GM23338 (cell line): ENCODE results near the gene PTPRN2. TPM values are rescaled to one million over a fixed set of nuclear protein-coding genes. Genes with fewer than 3 reads are reported as not detected.

Experiments used
- ATAC-seq: fragments of 200-7000 bp; cut with Tn5 transposase; 3 replicates; pipeline ENCODE4 v1.9.1; 2020
- DNase-seq: peaks from one replicate; pipeline ENCODE4 v3.0.0-alpha.2; 2015; ENCODE audit warnings: low spot score
- H2AFZ ChIP-seq: fragments of 200-600 bp; sonication (generic); 2 replicates; pipeline ENCODE4 v1.8.0; 2016; ENCODE audit warnings: antibody characterized with exemption, mild to moderate bottlenecking, moderate library complexity
- H3F3A ChIP-seq: fragments of 200-600 bp; sonication (generic); replicated peaks from 2 replicates; pipeline ENCODE4 v1.8.0; 2017; ENCODE audit warnings: antibody characterized with exemption, mixed run types, low read depth
- H3K27ac ChIP-seq: fragments of 200-600 bp; sonication (generic); 2 replicates; pipeline ENCODE4 v1.6.1; 2016; ENCODE audit warnings: low read depth
- H3K27me3 ChIP-seq: fragments of 200-600 bp; sonication (generic); 2 replicates; pipeline ENCODE4 v1.8.0; 2016; ENCODE audit warnings: mild to moderate bottlenecking, mixed run types, moderate library complexity; ENCODE audit not compliant: insufficient read depth
- H3K36me3 ChIP-seq: fragments of 200-600 bp; sonication (generic); 2 replicates; pipeline ENCODE4 v1.8.0; 2016; ENCODE audit warnings: mild to moderate bottlenecking; ENCODE audit not compliant: insufficient read depth
- H3K4me1 ChIP-seq: fragments of 200-600 bp; sonication (generic); 2 replicates; pipeline ENCODE4 v1.8.0; 2016; ENCODE audit warnings: mild to moderate bottlenecking, moderate library complexity; ENCODE audit not compliant: insufficient read depth
- H3K4me2 ChIP-seq: fragments of 200-600 bp; sonication (generic); 2 replicates; pipeline ENCODE4 v1.7.1; 2017; ENCODE audit warnings: mixed run types
- H3K4me3 ChIP-seq: fragments of 200-600 bp; sonication (generic); 2 replicates; pipeline ENCODE4 v1.6.1; 2016; ENCODE audit warnings: mixed run types
- H3K79me2 ChIP-seq: fragments of 200-600 bp; sonication (generic); replicated peaks from 2 replicates; pipeline ENCODE4 v1.8.0; 2017; ENCODE audit warnings: mild to moderate bottlenecking; ENCODE audit not compliant: insufficient read depth
- H3K9me2 ChIP-seq: fragments of 200-600 bp; sonication (generic); 2 replicates; pipeline ENCODE4 v1.8.0; 2017; ENCODE audit not compliant: insufficient read depth
- H4K20me1 ChIP-seq: fragments of 200-600 bp; sonication (generic); replicated peaks from 2 replicates; pipeline ENCODE4 v1.8.0; 2017; ENCODE audit warnings: mild to moderate bottlenecking; ENCODE audit not compliant: insufficient read depth
- H3K27ac Mint-ChIP-seq: 2 replicates; pipeline ENCODE4 v1.8.0; 2020; ENCODE audit warnings: inconsistent platforms, mild to moderate bottlenecking, moderate library complexity, mixed read lengths
- H3K27me3 Mint-ChIP-seq: 3 replicates; pipeline ENCODE4 v1.8.0; 2022; ENCODE audit warnings: low read depth, mild to moderate bottlenecking, moderate library complexity, mixed read lengths, inconsistent platforms; ENCODE audit not compliant: insufficient read depth, poor library complexity
- H3K36me3 Mint-ChIP-seq: 3 replicates; pipeline ENCODE4 v1.8.0; 2021; ENCODE audit warnings: low read depth, mild to moderate bottlenecking, inconsistent platforms, moderate library complexity, mixed read lengths
- H3K4me1 Mint-ChIP-seq: 3 replicates; pipeline ENCODE4 v1.8.0; 2020; ENCODE audit warnings: mild to moderate bottlenecking, inconsistent platforms, mixed read lengths
- H3K4me3 Mint-ChIP-seq: 3 replicates; pipeline ENCODE4 v1.8.0; 2021; ENCODE audit warnings: moderate library complexity, mild to moderate bottlenecking, inconsistent platforms, mixed read lengths
- H3K9me3 Mint-ChIP-seq: 3 replicates; pipeline ENCODE4 v1.8.0; 2020; ENCODE audit warnings: moderate library complexity, mild to moderate bottlenecking, inconsistent platforms, mixed read lengths
- CTCF ChIP-seq, 2 experiments: fragments of 200-600 bp in 1 of 2; sonication (generic) in 1 of 2; conservative IDR thresholded peaks; 2 replicates each; pipeline versions ENCODE4 v1.5.1 to v1.6.1; 2016 to 2017; ENCODE audit warnings: antibody characterized with exemption in 2 of 2, low read depth in 2 of 2, mild to moderate bottlenecking in 2 of 2, moderate library complexity in 1 of 2
- JUNB ChIP-seq: IDR thresholded peaks from one replicate; pipeline ENCODE4 v1.6.1; 2016; ENCODE audit warnings: antibody characterized with exemption; ENCODE audit not compliant: unreplicated experiment
- NANOG ChIP-seq: IDR thresholded peaks from 2 replicates; pipeline ENCODE4 v1.6.1; 2016; ENCODE audit warnings: antibody characterized with exemption, borderline replicate concordance
- POLR2AphosphoS5 ChIP-seq: IDR thresholded peaks from 2 replicates; pipeline ENCODE4 v1.6.1; 2016; ENCODE audit warnings: antibody characterized with exemption, low read depth
- REST ChIP-seq: IDR thresholded peaks from one replicate; pipeline ENCODE4 v1.6.1; 2018; ENCODE audit warnings: antibody characterized with exemption; ENCODE audit not compliant: unreplicated experiment
- STAT1 ChIP-seq: IDR thresholded peaks from one replicate; pipeline ENCODE4 v1.6.1; 2016; ENCODE audit warnings: antibody characterized with exemption; ENCODE audit not compliant: unreplicated experiment
- ZNF462 ChIP-seq: fragments of 250-450 bp; sonication (Bioruptor Pico); IDR thresholded peaks from 2 replicates; pipeline ENCODE4 v1.5.0; 2020; ENCODE audit warnings: mild to moderate bottlenecking, moderate library complexity
- polyA plus RNA-seq: library from polyadenylated mRNA; unstranded; fragments of >200 nt; fragmentation: Nextera tagmentation; extraction: Ambion mirVana; gene quantifications from 2 replicates; pipeline ENCODE4 v1.2.1, GENCODE V29; 2016
- total RNA-seq: library from RNA; depleted of rRNA; stranded (reverse); fragments of >200 nt; shearing (Covaris generic); gene quantifications from 2 replicates; pipeline ENCODE4 v1.2.3, GENCODE V29; 2014

The PTPRN2 gene
- total and polyA plus RNA-seq, 2 experiments from 2014 or later: 0.87 to 4.0 TPM

- TF ChIP-seq ZNF462 (CRISPR knock-in tag): no peak
- TF ChIP-seq STAT1: no peak
- no peak for TF ChIP-seq CTCF (conservative IDR thresholded peaks at IDR 0.05; ENCODE audit: low read depth in 2 of 2)
Observed at GRCh38 chr7:158245724-158246041, 341.9 kb downstream of the PTPRN2 start (continued).

- H3K36me3 ChIP-seq: no peaks in the 10 kb centered on the region; the same call in 1 of the 2 replicates
- H3K79me2 ChIP-seq: no peaks in the 10 kb centered on the region
- Mint-ChIP-seq H3K9me3 (peaks cover 8% of the 10 kb centered on the region), H3K4me1 (no peaks in the 10 kb centered on the region), H3K27me3 (peaks cover 2% of the 10 kb centered on the region), H3K27ac (no peak overlapping the region), H3K4me3 (no peak overlapping the region), H3K36me3 (peaks cover 28% of the 10 kb centered on the region)
- H4K20me1 ChIP-seq: no peaks in the 10 kb centered on the region
- no peaks in the 10 kb centered on the region for H3K27me3 ChIP-seq
- peaks cover 14% of the 10 kb centered on the region for H3F3A ChIP-seq
- ATAC-seq: no peak
- H3K9me2 ChIP-seq: no peaks in the 10 kb centered on the region
- no peak overlapping the region for H3K27ac ChIP-seq
- H3K4me2 ChIP-seq: no peak overlapping the region
- no peak for DNase-seq
- no peaks in the 10 kb centered on the region for H3K4me1 ChIP-seq
- H2AFZ ChIP-seq: no peak overlapping the region
- H3K4me3 ChIP-seq: no peak overlapping the region
- TF ChIP-seq STAT1: no peak
- no peak for TF ChIP-seq NANOG
- TF ChIP-seq REST: no peak
- TF ChIP-seq JUNB: no peak
- TF ChIP-seq POLR2AphosphoS5: no peak
Observed at GRCh38 chr7:158244873-158245723, 342.5 kb downstream of the PTPRN2 start.
